ENCODE results near the gene CDH4.
"Not testable (repeated sequence)": the region's sequence is repeated elsewhere in the genome, so short reads cannot be mapped to it uniquely, and the experiment has no call there.

CDH4 gene

GRCh38 chr20:61475729-61476128 is 223.7 kb downstream of the CDH4 start:
- TF ChIP-seq CTCF (IDR thresholded peaks at IDR 0.05; ENCODE audit: low read length, missing control alignments): no peak
- DNase-seq (ENCODE audit: low read depth): no peak
- H3K4me3 ChIP-seq (replicated peaks; ENCODE audit: low read depth, low read length): no peak overlapping the region

DNA sequence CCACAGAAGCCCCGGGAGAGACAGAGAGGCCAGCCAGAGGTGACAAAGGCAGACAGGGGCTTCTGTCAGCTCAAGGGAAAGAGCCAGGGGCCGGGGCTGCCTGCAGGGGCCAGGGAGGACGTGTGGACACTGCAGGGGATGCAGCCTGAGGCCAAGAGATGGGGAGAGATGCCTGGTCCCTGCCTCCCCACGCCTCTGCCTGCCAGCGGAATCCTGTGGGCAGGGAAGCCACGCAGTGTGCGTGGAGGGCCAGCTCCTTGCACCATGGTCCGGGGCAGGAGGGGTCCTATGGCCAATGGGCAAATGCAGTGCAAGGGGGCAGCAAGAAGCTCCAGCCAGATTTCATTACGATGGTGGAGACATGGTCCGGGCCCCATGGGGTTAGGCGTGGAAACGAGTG is 224.9 kb downstream of the CDH4 start:
- TF ChIP-seq CTCF (IDR thresholded peaks at IDR 0.05; ENCODE audit: low read length, missing control alignments): no peak
- DNase-seq (ENCODE audit: low read depth): no peak
- no peak overlapping the region for H3K4me3 ChIP-seq (replicated peaks; ENCODE audit: low read depth, low read length)

DNA sequence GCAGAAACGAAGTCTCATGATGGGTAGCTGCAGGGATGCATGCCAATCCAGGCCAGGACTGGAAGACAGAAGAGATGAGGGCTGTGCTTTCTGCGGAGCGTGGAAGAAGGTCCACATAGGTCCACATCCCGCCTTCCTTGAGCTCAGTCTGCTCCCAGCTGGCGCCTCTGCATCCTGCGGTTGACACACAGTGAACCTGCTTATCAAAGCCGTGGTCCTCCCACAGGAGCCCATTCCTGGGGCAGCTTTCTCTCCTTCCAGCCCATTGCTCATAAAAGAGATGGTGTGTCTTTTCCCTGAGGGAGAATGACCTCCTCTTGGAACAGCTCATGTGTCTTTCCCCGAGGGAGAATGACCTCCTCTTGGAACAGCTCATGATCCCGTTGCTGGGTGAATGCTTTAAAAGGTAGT is 225.4 kb downstream of the CDH4 start:
- no peak overlapping the region for H3K4me3 ChIP-seq (replicated peaks; ENCODE audit: low read depth, low read length)
- no peak for DNase-seq (ENCODE audit: low read depth)
- TF ChIP-seq CTCF (IDR thresholded peaks at IDR 0.05; ENCODE audit: low read length, missing control alignments): no peak

- DNase-seq (ENCODE audit: low read depth): no peak
- no peak overlapping the region for H3K4me3 ChIP-seq (replicated peaks; ENCODE audit: low read depth, low read length)
- TF ChIP-seq CTCF (IDR thresholded peaks at IDR 0.05; ENCODE audit: low read length, missing control alignments): no peak
These were observed 226.0 kb downstream of the CDH4 start for GRCh38 chr20:61478094-61478493.

- H3K4me3 ChIP-seq (replicated peaks; ENCODE audit: low read depth, low read length): no peak overlapping the region
- DNase-seq (ENCODE audit: low read depth): no peak
- no peak for TF ChIP-seq CTCF (IDR thresholded peaks at IDR 0.05; ENCODE audit: low read length, missing control alignments)
These were observed 226.7 kb downstream of the CDH4 start for GRCh38 chr20:61478611-61479305.

DNA sequence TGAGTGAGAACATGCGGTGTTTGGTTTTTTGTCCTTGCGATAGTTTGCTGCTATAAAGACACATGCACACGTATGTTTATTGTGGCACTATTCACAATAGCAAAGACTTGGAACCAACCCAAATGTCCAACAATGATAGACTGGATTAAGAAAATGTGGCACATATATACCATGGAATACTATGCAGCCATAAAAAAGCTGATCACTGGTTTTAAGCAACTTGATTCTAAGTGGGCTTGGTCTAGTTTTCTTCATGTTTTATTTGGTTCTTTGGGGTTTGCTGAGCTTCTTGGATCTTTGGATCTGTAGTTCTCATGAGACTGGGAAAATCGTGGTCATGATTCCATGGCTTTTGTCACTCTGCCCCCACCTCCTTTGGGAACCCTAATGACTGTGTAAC is 227.4 kb downstream of the CDH4 start:
- not testable (repeated sequence) for H3K4me3 ChIP-seq (replicated peaks; ENCODE audit: low read depth, low read length); DNase-seq (ENCODE audit: low read depth)

- TF ChIP-seq CTCF (IDR thresholded peaks at IDR 0.05; ENCODE audit: low read length, missing control alignments): no peak
- DNase-seq (ENCODE audit: low read depth): no peak
- no peak overlapping the region for H3K4me3 ChIP-seq (replicated peaks; ENCODE audit: low read depth, low read length)
These were observed 228.2 kb downstream of the CDH4 start for GRCh38 chr20:61480158-61480825.
